Loucy (cell line): Measurements from ENCODE around the gene DYNLL1.

ENCODE experiments used
- CTCF ChIP-seq: fragments of 200-600 bp; sonication (generic); conservative IDR thresholded peaks from 2 replicates; pipeline ENCODE4 v1.5.1; 2014; ENCODE audit warnings: mild to moderate bottlenecking, antibody characterized with exemption, low read length
- EZH2phosphoT487 ChIP-seq: fragments of 200-600 bp; IDR thresholded peaks from 2 replicates; pipeline ENCODE4 v1.6.1; 2018; ENCODE audit warnings: antibody characterized with exemption, mild to moderate bottlenecking, moderate library complexity, borderline replicate concordance

DNA sequence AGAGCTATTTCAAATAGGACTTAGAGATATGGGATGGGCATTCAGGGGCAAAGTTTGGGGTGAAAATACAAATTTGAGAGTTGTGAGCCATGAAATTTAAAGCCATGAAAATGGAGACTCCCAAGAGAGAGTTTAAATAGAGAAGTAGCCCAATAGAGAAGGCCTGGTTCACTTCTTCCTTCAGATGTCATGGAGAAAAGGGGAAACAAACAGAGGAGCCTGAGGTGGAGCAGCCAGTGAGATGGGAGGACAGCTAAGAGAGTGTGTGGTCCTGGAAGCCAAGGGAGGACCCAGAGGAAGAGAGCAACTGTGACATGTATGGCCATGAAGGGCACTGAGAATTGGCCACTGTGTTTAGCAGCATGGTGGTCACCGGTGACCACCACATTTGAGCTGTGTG is 12.3 kb upstream of the DYNLL1 start:
- TF ChIP-seq CTCF (no peak), EZH2phosphoT487 (no peak)
